HFF-Myc (cell line): Measurements from ENCODE around the gene HOXA3.

Experiments used
- DNase-seq: peaks from one replicate; pipeline ENCODE4 v3.0.0-alpha.2; 2011; ENCODE audit warnings: low read depth; ENCODE audit errors: extremely low read depth
- H3K4me3 ChIP-seq: replicated peaks from 2 replicates; pipeline ENCODE4 v1.5.1; 2011; ENCODE audit warnings: low read depth, mild to moderate bottlenecking, control low read depth, low read length
- TF ChIP-seq, protein P1 (sequence below): IDR thresholded peaks from 2 replicates; pipeline ENCODE4 v1.5.1; 2012; ENCODE audit warnings: mild to moderate bottlenecking, low read depth, low read length, control low read depth; ENCODE audit errors: missing control alignments

Gene HOXA3

DNA sequence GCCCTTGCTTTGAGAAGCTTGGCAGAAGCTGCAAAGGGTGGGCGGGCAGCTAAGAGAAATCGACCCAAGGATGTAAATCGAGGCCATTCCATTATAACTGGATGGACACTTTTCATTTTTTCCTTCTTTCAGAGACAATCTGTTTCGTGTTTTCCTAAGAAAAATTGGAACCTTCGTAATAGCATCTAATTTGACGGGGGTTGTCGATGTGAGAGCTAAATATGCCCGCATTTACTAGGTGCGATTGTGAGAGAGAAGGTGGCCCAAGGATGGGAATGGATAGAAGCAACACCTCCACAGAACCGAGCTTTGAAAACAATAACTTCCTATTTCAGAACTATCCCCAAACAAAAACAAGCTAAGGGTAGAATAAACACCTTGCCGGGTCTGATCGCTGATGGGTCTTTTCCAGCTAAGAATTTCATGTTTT lies 21.0 kb downstream of the HOXA3 start:
- TF ChIP-seq, protein P1, sequence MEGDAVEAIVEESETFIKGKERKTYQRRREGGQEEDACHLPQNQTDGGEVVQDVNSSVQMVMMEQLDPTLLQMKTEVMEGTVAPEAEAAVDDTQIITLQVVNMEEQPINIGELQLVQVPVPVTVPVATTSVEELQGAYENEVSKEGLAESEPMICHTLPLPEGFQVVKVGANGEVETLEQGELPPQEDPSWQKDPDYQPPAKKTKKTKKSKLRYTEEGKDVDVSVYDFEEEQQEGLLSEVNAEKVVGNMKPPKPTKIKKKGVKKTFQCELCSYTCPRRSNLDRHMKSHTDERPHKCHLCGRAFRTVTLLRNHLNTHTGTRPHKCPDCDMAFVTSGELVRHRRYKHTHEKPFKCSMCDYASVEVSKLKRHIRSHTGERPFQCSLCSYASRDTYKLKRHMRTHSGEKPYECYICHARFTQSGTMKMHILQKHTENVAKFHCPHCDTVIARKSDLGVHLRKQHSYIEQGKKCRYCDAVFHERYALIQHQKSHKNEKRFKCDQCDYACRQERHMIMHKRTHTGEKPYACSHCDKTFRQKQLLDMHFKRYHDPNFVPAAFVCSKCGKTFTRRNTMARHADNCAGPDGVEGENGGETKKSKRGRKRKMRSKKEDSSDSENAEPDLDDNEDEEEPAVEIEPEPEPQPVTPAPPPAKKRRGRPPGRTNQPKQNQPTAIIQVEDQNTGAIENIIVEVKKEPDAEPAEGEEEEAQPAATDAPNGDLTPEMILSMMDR = no peak
- no peak for DNase-seq
- H3K4me3 ChIP-seq = peak overlapping the region; percentile 42

DNA sequence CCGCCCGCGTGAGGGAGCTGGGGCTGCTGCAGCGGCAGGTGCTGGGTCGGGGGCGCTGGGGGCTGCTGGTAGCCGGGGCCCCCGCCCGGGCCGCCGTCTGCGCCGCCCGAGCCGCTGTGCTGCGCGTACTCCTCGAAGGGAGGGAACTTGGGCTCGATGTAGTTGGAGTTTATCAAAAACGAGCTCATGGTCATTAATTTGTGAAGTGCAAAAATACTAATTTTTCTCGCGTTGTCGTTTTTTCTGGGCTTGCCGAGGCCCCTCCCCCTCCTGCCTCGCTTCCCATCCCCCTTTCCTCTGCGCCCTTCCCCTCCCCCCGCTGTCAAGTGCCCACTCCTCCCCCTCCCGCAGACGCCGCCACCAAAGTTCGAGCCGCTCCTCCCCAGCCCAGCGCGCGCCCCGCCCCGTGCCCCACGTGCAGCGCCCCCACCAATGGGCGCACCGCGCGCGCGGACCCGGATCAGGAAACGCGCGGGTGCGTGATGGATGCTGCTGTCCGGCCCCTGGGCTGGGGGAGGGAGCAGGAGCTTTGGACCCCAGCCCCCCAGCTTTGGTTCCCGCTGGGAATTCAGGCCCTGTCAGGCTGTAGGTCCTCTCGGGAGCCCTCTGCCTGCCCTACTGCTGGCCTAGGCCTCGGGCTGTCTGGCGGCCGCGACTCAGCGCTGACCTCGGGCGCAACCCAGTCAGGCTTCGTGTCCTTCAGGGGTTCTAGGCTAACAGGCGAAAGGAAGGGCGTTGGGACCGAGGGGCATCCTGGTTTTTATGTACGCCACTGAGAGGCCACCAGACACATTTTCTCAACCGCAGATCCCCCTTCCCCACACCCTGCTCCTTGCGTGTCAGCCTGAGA lies 21.6 kb downstream of the HOXA3 start, which contains the start of gene HOXA4:
TSS of gene HOXA4 (minus strand) at position 218 of the 850 bp plus-strand sequence. CDS start at position 194, 24 bp downstream.
- peak within 1 kb of the TSS; percentile 42 for H3K4me3 ChIP-seq
- TF ChIP-seq, protein P1 = no peak
- no peak for DNase-seq

DNA sequence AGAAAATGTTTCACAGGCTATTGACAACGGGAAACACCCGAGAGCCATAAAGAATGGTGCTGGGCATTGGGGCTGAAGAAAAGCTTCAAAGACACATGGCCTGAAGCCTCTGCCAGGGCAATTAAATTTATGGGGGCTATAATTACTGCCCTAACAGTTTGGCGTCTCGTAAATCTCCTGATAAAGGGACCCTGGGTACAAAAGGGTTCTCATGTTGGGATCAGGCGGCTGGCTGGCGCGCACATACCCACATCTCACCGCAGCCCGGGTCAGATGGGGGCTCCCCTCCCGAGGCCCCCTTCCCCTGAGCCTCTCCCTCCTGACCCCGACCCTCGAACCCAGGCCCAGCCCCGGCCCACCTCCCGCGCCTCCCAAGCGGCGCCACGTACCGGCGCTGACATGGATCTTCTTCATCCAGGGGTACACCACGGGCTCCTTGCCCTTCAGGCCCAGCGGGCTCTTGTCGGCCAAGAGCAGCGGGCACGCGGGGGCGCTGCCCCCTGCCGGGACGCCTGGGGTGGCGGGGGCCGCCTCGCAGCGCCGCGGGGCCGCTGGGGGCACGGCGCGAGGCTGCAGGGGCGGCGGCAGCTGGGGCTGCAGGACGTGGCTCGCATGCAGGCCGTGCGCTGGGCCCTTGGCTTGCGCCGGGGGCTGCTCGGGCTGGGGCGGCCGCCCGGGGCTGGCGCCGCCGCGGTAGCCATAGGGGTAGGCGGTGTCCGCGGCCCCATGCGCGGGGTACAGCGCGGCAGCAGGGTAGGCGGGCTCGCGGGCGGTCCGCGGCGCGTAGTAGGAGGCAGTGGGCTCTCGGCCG lies 22.4 kb downstream of the HOXA3 start:
- DNase-seq = no peak
- 0 out of 2 replicates have a peak overlapping the region, but pooled peaks have one; percentile 42 for H3K4me3 ChIP-seq
- TF ChIP-seq, protein P1 = no peak

DNA sequence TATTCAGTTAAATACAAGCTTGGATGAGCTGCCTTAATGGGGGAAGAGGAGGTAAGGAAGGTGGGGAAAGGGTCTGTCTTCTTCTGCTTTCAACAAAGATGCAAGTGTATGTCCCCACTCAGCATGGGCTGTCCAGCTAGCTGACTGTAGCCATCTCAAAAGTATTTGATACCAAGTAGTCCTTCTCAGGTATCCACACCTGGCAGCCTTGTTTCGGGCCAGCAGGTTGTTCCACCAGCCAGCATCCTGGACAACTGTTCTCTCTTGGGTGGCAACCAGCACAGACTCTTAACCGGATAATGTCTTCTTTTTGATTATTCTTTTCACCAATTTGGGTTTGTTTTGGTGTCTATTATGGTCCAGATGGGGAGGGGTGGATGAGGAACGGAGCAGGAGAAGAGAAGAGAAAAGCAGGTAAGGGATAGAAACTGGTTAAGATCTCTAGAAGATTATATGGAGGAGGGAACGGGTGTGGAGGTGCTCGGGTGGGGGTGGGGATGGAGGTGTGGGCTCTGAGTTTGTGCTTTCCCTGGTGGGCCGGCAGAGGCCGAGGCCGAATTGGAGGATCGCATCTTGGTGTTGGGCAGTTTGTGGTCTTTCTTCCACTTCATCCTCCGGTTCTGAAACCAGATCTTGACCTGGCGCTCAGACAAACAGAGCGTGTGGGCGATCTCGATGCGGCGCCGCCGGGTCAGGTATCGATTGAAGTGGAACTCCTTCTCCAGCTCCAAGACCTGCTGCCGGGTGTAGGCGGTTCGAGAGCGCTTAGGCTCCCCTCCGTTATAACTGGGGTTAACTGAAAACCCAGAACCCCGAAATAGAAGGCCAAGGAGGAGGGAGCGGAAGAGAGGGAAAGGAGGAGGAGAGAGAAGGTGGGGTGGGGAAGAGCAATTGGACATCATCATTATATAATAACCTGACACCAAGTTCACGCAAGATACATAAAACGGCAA lies 23.3 kb downstream of the HOXA3 start:
- no peak overlapping the region for H3K4me3 ChIP-seq
- DNase-seq = no peak

DNA sequence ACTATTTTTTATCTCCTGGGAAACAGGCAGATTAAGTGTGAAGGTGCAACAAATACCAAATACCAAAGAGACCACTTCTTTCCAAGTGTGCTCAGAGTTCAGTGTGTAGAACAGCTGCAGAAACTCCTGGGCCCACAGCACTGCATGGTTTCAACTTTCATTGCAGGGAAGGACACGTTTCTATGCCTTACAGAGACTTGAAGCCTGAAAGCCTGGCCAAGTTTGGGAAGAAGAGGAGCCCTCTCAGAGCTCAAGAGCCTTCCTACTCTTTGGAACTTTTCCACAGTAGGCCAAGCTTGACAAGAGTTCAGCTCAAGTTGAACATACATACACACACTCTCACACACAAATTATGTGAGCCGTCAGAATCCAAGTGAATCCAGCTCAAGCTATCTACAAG lies 24.3 kb downstream of the HOXA3 start:
- no peak for DNase-seq
- TF ChIP-seq, protein P1 = no peak
- H3K4me3 ChIP-seq = no peak overlapping the region

More for the DNA sequence above, 23.3 kb downstream of the HOXA3 start:
- TF ChIP-seq, protein P1 = no peak
